Spleen (tissue), 11 donors: ENCODE results near the gene CTBP1. TPM values are rescaled to one million over a fixed set of nuclear protein-coding genes. Genes with fewer than 3 reads are reported as not detected.

Experiments
- DNase-seq: peaks from one replicate; pipeline ENCODE4 v3.0.0-alpha.2; 2020
- H3K27ac ChIP-seq, 8 donors: fragments of 200-600 bp; sonication (generic) in 7 of 8; 1 replicate in 4 of 8; 2 replicates in 4 of 8; pipeline versions ENCODE4 v1.5.0 to v1.8.0; 2016 to 2021; ENCODE audit warnings: inconsistent platforms in 4 of 8, mild to moderate bottlenecking in 4 of 8, moderate library complexity in 1 of 8
- H3K27me3 ChIP-seq, 7 donors: fragments of 200-600 bp; sonication (generic) in 6 of 7; replicated peaks in 1 of 7; 1 replicate in 4 of 7; 2 replicates in 3 of 7; pipeline versions ENCODE4 v1.5.0 to v1.8.0; 2016 to 2021; ENCODE audit warnings: inconsistent platforms in 3 of 7, mild to moderate bottlenecking in 1 of 7
- H3K36me3 ChIP-seq, 6 donors: fragments of 200-600 bp; sonication (generic) in 5 of 6; 1 replicate in 4 of 6; 2 replicates in 2 of 6; pipeline versions ENCODE4 v1.5.0 to v1.8.0; 2016 to 2021; ENCODE audit warnings: inconsistent platforms in 2 of 6
- H3K4me1 ChIP-seq, 6 donors: fragments of 200-600 bp; sonication (generic) in 5 of 6; 1 replicate in 3 of 6; 2 replicates in 3 of 6; pipeline versions ENCODE4 v1.5.0 to v1.8.0; 2016 to 2021; ENCODE audit warnings: inconsistent platforms in 3 of 6
- H3K4me3 ChIP-seq, 8 donors: fragments of 200-600 bp; sonication (generic) in 7 of 8; 1 replicate in 4 of 8; 2 replicates in 4 of 8; pipeline versions ENCODE4 v1.5.0 to v1.8.0; 2016 to 2021; ENCODE audit warnings: inconsistent platforms in 4 of 8, mild to moderate bottlenecking in 4 of 8, moderate library complexity in 2 of 8
- H3K9me3 ChIP-seq, 8 donors: fragments of 200-600 bp; sonication (generic) in 7 of 8; 1 replicate in 4 of 8; 2 replicates in 4 of 8; pipeline versions ENCODE4 v1.5.0 to v1.8.0; 2016 to 2021; ENCODE audit warnings: inconsistent platforms in 4 of 8
- POLR2A ChIP-seq, 3 donors: fragments of 450-650 bp; IDR thresholded peaks; one replicate each; pipeline ENCODE4 v1.5.1; 2017; ENCODE audit warnings: antibody characterized with exemption in 3 of 3, mild to moderate bottlenecking in 1 of 3
- POLR2AphosphoS5 ChIP-seq, 3 donors: sonication (generic); formaldehyde crosslinking; IDR thresholded peaks; one replicate each; pipeline ENCODE4 v1.5.1; 2017; ENCODE audit warnings: antibody characterized with exemption in 3 of 3
- WGBS, 5 donors: extraction: QIAGEN DNeasy Blood & Tissue Kit in 3 of 5; methylation state at CpG; one replicate each; pipeline versions ENCODE4 v1.1.5 to v1.1.7; 2013 to 2018; 5-methylcytosine and 5-hydroxymethylcytosine counted together
- intact Hi-C: fragments of 100-400 bp; cut with DNase I; formaldehyde crosslinking; loops from one replicate; pipeline ENCODE4 v1.15.0; 2023; ENCODE audit warnings: low total_unique reads
- polyA plus RNA-seq, 3 donors: library from polyadenylated mRNA; stranded (reverse); fragments of 200-250 nt; gene quantifications; one replicate each; pipeline ENCODE4 v1.2.1, GENCODE V29; 2013
- total RNA-seq, 7 donors: library from RNA; depleted of rRNA in 3 of 7; stranded (reverse); fragments of >200 nt in 3 of 7; fragmentation: NEBNext Ultra II Directional in 4 of 7; extraction: Animal tissue kit (Norgen Biotek cat#: 25700) in 4 of 7; gene quantifications; one replicate each; pipeline versions ENCODE4 v1.1.0 to v1.2.1, GENCODE V29; 2016 to 2021
- TF ChIP-seq, protein P1 (sequence below), 11 experiments: fragments of 200-600 bp in 7 of 11; fragments of 450-650 bp in 4 of 11; sonication (generic) in 4 of 11; IDR thresholded peaks in 8 of 11; conservative IDR thresholded peaks in 3 of 11; 1 replicate in 7 of 11; 2 replicates in 4 of 11; pipeline versions ENCODE4 v1.4.0 to v1.8.0; 2016 to 2021; ENCODE audit warnings: antibody characterized with exemption in 11 of 11, inconsistent platforms in 4 of 11, mild to moderate bottlenecking in 1 of 11
- donor health status: healthy with polysubstance abuse.
- donor health status: DM: no; HTN: no; CAD: no; lungs with moderate emphysema.
- donor health status: DM: no; HTN: no; CAD: no.
- donor health status: Bipolar disorder and iron deficiency.
- donor health status: healthy.
- donor health status: DM: no; HTN: no; CAD: no.
- donor health status: DM: yes; HTN: yes; CAD: no.

Gene CTBP1
- total and polyA plus RNA-seq, 10 donors = 101 to 226 (median 187) TPM

DNA sequence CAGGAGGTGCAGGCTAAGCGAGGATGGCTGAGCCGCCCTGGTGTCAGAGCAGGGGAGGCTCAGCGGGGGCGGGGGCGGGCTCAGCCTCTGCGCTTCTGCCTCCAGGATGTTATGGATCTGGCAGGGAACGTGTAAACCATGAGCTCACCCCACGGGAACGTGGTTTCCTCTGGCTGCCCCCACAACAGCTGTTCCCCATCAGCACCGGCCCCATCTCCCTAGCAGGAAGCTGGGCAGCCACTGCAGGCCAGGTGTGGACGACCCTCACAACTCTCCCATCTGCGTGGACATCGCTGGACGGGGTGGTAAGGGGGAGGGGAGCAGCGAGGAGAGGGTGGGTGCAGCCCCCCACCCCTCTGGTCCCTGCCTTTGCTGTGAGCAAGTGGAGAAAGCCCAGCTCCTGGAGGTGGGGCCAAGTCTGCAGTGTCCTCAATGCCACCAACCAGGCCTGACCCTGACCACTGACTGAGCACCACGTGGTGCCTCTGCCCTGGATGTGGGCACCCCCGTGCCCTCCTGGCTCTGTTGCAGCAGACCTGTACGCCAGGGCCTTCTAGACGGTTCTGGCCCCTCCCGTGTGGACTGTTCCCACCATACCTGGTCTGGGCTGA, 48.4 kb downstream of the CTBP1 start:
- Histone ChIP-seq H3K27ac (peak overlapping the region; percentile 25 to 96 (median 86)), H3K9me3 (no peaks in the 10 kb centered on the region), H3K36me3 (peaks cover 0 to 24% (median 0%) of the 10 kb centered on the region in 6 donors), H3K4me1 (peaks cover 18 to 92% (median 65%) of the 10 kb centered on the region in 6 donors), H3K4me3 (peak overlapping the region; percentile 8 to 67 (median 38)), H3K27me3 (no peaks in the 10 kb centered on the region)
- intact Hi-C loops = no loop called here
- DNase-seq = peak; percentile 81
- TF ChIP-seq, protein P1, sequence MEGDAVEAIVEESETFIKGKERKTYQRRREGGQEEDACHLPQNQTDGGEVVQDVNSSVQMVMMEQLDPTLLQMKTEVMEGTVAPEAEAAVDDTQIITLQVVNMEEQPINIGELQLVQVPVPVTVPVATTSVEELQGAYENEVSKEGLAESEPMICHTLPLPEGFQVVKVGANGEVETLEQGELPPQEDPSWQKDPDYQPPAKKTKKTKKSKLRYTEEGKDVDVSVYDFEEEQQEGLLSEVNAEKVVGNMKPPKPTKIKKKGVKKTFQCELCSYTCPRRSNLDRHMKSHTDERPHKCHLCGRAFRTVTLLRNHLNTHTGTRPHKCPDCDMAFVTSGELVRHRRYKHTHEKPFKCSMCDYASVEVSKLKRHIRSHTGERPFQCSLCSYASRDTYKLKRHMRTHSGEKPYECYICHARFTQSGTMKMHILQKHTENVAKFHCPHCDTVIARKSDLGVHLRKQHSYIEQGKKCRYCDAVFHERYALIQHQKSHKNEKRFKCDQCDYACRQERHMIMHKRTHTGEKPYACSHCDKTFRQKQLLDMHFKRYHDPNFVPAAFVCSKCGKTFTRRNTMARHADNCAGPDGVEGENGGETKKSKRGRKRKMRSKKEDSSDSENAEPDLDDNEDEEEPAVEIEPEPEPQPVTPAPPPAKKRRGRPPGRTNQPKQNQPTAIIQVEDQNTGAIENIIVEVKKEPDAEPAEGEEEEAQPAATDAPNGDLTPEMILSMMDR (IDR thresholded peaks at IDR 0.05 in 8 of 11, conservative IDR thresholded peaks at IDR 0.05 in 3 of 11) = no peak
- peak in 2 of 3 donors; percentile 49 to 52 for TF ChIP-seq POLR2AphosphoS5 (IDR thresholded peaks at IDR 0.05)
- whole genome bisulfite sequencing, 5 donors = 10 to 16% (median 13%) methylated on average over 16 to 20 of the region's 20 CpGs

DNA sequence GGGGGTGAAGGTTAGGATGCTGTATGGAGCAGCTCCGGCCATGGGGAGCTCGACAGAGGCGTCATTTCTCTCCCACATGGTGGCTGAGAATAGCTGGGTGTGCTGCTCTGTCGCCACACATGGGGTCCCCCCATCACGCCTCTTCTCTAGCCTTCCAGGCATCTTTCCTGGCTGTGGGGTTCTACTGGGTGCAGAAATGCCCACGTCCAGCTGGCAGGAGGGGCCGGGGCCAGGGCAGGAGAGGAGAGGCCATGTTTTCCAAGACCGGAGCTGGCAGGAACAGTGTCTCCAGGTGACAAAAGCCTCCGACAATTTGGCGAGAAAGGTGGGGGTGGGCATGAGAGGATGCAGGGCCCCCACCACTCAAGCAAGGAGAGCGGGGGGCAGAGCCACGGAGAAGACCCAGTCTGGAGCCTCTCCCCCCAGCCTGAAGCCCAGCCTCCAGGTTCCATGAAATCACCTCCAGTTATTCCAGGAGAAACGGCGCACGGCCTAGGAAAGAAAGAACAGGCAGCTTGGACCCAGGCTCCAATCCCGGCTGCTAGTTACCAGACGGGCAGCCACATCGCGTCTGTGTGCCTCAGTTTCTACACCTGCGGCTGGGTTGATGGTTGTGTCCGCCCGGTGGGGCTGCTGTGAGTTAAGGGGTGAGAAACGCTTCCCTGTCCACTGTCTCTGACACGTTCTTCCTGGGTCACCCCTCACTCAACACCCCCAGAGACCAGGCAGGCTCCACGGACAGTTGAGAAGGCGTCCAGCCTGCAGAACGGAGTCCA, 49.2 kb downstream of the CTBP1 start:
- H3K4me1 ChIP-seq = peaks cover 18 to 89% (median 57%) of the 10 kb centered on the region in 6 donors
- peak overlapping the region in 4 of 8 donors; percentile 40 to 67 (median 42) for H3K4me3 ChIP-seq
- 78 to 85% (median 83%) methylated on average over 25 to 27 of the region's 27 CpGs for WGBS, 5 donors
- H3K9me3 ChIP-seq = no peaks in the 10 kb centered on the region
- DNase-seq = peak; percentile 72
- peaks cover 0 to 27% (median 0%) of the 10 kb centered on the region in 6 donors for H3K36me3 ChIP-seq
- intact Hi-C loops = no loop called here
- H3K27ac ChIP-seq = peak overlapping the region in 6 of 8 donors; percentile 72 to 96 (median 91)
- TF ChIP-seq POLR2A (IDR thresholded peaks at IDR 0.05) (no peak), POLR2AphosphoS5 (IDR thresholded peaks at IDR 0.05) (no peak)
- TF ChIP-seq, protein P1 (IDR thresholded peaks at IDR 0.05 in 8 of 11, conservative IDR thresholded peaks at IDR 0.05 in 3 of 11) = no peak
- no peaks in the 10 kb centered on the region for H3K27me3 ChIP-seq

DNA sequence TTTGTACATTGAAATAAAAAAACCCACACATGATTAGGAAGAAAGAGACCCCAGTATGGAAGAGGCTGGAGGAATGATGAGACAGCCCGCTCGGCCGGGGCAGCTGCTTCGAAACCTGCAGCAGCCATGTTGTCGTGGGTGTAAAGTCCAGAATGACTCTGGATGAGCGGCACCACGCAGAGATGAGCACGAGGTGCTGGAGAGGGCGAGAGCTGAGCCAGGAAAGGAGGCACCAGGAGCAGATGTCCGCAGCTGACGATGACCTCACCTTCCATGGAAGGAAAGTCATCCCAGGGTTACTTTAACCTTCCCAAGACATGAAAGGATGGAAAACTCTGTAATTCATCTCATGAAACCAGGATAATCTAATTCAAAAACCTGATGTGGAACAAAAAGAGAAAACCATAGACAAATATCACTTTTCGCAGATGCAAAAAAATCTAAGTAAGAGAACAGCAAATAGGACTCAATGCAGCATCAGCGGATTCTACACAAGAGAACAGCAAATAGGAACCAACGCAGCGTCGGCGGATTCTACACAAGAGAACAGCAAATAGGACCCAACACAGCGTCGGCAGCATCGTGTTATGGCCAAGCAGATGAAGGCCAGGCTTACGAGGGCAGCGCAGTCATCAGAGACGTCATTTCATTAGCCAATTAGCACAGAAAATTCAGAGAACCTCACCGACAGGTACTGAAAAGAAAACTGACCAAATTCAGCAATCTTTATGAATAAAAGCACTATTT, 50.7 kb downstream of the CTBP1 start:
- Histone ChIP-seq H3K9me3 (no peaks in the 10 kb centered on the region), H3K4me1 (peaks cover 17 to 85% (median 52%) of the 10 kb centered on the region in 6 donors), H3K36me3 (peaks cover 0 to 27% (median 0%) of the 10 kb centered on the region in 6 donors), H3K27me3 (no peaks in the 10 kb centered on the region), H3K27ac (no peak overlapping the region), H3K4me3 (no peak overlapping the region)
- DNase-seq = no peak
- no peak for TF ChIP-seq POLR2AphosphoS5 (IDR thresholded peaks at IDR 0.05)
- TF ChIP-seq, protein P1 (IDR thresholded peaks at IDR 0.05 in 8 of 11, conservative IDR thresholded peaks at IDR 0.05 in 3 of 11) = no peak
- TF ChIP-seq POLR2A (IDR thresholded peaks at IDR 0.05) = no peak
- WGBS, 5 donors = 86 to 94% (median 91%) methylated on average over 24 of the region's 24 CpGs
- intact Hi-C loops = no loop called here
